ENCODE measurements around the gene WDR89. TPM values are rescaled to one million over a fixed set of nuclear protein-coding genes. Genes with fewer than 3 reads are reported as not detected.

Gene WDR89
- total and polyA plus RNA-seq, 2 experiments from 2014 or later, result 21.5 to 31.8 TPM

DNA sequence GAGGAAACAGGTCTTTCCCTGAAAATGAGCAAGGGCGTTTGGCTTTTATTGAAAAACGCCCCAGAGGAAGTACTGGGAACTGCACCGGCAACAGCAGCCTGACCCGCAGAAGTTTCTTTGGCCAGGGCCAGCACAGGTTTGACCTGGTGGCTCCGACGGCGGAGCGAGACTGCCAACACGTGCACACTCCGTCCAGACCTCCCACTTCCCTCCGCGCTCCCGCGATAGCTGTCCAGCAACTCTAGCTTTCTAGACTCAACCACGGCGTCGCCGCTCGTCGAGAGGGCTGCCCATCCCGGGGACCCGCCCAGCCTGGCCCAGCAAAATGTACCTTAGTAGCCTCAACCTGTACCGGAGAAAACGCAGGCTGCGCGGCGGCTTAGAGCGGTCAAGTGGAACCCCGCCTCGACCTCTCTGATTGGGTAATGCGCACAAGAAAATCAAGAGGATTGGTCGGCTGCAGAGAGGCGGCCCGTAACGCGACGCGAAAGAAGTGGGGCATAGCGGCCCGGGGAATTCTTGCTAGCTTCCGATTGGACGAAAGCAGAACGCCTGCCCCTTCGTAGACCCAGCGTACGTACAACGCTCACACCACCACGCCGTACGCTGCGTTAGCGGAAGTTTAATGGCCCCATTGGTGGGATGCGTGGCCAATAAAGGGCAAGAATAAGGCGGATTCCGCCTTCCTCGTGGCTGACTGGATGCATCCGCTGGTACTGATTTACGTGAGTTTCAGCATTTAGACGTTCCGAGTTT is at the start of gene WDR89 (continued):
- TF ChIP-seq, protein P1, sequence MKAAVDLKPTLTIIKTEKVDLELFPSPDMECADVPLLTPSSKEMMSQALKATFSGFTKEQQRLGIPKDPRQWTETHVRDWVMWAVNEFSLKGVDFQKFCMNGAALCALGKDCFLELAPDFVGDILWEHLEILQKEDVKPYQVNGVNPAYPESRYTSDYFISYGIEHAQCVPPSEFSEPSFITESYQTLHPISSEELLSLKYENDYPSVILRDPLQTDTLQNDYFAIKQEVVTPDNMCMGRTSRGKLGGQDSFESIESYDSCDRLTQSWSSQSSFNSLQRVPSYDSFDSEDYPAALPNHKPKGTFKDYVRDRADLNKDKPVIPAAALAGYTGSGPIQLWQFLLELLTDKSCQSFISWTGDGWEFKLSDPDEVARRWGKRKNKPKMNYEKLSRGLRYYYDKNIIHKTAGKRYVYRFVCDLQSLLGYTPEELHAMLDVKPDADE (IDR thresholded peaks at IDR 0.05), result no peak; the same call in 1 of the 2 replicates

DNA sequence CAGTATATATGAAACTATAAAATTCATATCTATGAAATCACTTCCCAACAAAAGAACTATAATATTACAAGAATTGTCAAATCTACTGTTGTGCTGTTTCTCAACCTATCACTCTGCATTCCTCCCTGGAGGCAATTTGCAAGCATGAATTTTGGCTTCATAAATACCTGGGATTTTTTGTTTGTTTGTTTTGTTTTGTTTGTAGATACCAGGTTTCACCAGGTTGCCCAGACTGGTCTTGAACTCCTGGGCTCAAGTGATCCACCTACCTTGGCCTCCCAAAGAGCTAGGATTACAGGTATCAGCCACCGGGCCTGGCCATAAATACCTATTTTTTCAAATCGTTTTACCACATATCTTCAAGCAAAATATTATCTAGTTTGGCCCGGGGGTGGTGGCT is 47.5 kb upstream of the WDR89 start:
- Histone ChIP-seq H3K36me3 (ENCODE audit: insufficient read depth) (no peaks in the 10 kb centered on the region), H3K9me2 (ENCODE audit: insufficient read depth) (no peaks in the 10 kb centered on the region), H2AFZ (no peak overlapping the region), H3K27me3 (ENCODE audit: insufficient read depth) (no peaks in the 10 kb centered on the region), H3K4me1 (ENCODE audit: insufficient read depth) (no peaks in the 10 kb centered on the region), H4K20me1 (replicated peaks; ENCODE audit: insufficient read depth) (no peaks in the 10 kb centered on the region), H3F3A (replicated peaks; ENCODE audit: low read depth) (no peaks in the 10 kb centered on the region), H3K79me2 (replicated peaks; ENCODE audit: insufficient read depth) (no peaks in the 10 kb centered on the region), H3K27ac (ENCODE audit: low read depth) (no peak overlapping the region), H3K4me3 (no peak overlapping the region), H3K4me2 (no peak overlapping the region)
- Mint-ChIP-seq H3K36me3 (ENCODE audit: low read depth) (no peaks in the 10 kb centered on the region), H3K9me3 (no peaks in the 10 kb centered on the region), H3K27ac (no peak overlapping the region), H3K4me1 (no peaks in the 10 kb centered on the region), H3K27me3 (ENCODE audit: insufficient read depth, low read depth, poor library complexity) (peaks cover 2% of the 10 kb centered on the region), H3K4me3 (no peak overlapping the region)
- DNase-seq (ENCODE audit: low spot score) (no peak), ATAC-seq (no peak)
- TF ChIP-seq ZNF331 (CRISPR knock-in tag; IDR thresholded peaks at IDR 0.05; ENCODE audit: low read depth) (no peak), CREB1 (CRISPR knock-in tag; IDR thresholded peaks at IDR 0.05; ENCODE audit: low read depth) (no peak), POLR2AphosphoS5 (IDR thresholded peaks at IDR 0.05; ENCODE audit: low read depth) (no peak), STAT1 (IDR thresholded peaks at IDR 0.05; ENCODE audit: unreplicated experiment) (no peak), NANOG (IDR thresholded peaks at IDR 0.05; ENCODE audit: borderline replicate concordance) (no peak), EZH2 (IDR thresholded peaks at IDR 0.05; ENCODE audit: low read depth, unreplicated experiment) (no peak), JUNB (IDR thresholded peaks at IDR 0.05; ENCODE audit: unreplicated experiment) (no peak), ZNF114 (CRISPR knock-in tag; IDR thresholded peaks at IDR 0.05) (no peak), EZH2phosphoT487 (IDR thresholded peaks at IDR 0.05; ENCODE audit: unreplicated experiment) (no peak)
- TF ChIP-seq, protein P1 (IDR thresholded peaks at IDR 0.05), result no peak
- TF ChIP-seq, protein P2, sequence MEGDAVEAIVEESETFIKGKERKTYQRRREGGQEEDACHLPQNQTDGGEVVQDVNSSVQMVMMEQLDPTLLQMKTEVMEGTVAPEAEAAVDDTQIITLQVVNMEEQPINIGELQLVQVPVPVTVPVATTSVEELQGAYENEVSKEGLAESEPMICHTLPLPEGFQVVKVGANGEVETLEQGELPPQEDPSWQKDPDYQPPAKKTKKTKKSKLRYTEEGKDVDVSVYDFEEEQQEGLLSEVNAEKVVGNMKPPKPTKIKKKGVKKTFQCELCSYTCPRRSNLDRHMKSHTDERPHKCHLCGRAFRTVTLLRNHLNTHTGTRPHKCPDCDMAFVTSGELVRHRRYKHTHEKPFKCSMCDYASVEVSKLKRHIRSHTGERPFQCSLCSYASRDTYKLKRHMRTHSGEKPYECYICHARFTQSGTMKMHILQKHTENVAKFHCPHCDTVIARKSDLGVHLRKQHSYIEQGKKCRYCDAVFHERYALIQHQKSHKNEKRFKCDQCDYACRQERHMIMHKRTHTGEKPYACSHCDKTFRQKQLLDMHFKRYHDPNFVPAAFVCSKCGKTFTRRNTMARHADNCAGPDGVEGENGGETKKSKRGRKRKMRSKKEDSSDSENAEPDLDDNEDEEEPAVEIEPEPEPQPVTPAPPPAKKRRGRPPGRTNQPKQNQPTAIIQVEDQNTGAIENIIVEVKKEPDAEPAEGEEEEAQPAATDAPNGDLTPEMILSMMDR (conservative IDR thresholded peaks at IDR 0.05; ENCODE audit: low read depth in 2 of 2), result no peak
- TF ChIP-seq, protein P3, sequence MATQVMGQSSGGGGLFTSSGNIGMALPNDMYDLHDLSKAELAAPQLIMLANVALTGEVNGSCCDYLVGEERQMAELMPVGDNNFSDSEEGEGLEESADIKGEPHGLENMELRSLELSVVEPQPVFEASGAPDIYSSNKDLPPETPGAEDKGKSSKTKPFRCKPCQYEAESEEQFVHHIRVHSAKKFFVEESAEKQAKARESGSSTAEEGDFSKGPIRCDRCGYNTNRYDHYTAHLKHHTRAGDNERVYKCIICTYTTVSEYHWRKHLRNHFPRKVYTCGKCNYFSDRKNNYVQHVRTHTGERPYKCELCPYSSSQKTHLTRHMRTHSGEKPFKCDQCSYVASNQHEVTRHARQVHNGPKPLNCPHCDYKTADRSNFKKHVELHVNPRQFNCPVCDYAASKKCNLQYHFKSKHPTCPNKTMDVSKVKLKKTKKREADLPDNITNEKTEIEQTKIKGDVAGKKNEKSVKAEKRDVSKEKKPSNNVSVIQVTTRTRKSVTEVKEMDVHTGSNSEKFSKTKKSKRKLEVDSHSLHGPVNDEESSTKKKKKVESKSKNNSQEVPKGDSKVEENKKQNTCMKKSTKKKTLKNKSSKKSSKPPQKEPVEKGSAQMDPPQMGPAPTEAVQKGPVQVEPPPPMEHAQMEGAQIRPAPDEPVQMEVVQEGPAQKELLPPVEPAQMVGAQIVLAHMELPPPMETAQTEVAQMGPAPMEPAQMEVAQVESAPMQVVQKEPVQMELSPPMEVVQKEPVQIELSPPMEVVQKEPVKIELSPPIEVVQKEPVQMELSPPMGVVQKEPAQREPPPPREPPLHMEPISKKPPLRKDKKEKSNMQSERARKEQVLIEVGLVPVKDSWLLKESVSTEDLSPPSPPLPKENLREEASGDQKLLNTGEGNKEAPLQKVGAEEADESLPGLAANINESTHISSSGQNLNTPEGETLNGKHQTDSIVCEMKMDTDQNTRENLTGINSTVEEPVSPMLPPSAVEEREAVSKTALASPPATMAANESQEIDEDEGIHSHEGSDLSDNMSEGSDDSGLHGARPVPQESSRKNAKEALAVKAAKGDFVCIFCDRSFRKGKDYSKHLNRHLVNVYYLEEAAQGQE (IDR thresholded peaks at IDR 0.05; ENCODE audit: unreplicated experiment), result no peak

All from GM23338 (cell line).